EH (cell line): ENCODE measurements around the gene ITGB8.
"Not testable (repeated sequence)": the region's sequence is repeated elsewhere in the genome, so short reads cannot be mapped to it uniquely, and the experiment has no call there.

Experiments
- DNase-seq: peaks from one replicate; pipeline ENCODE4 v3.0.0-alpha.2; 2015; ENCODE audit warnings: low read depth

The ITGB8 gene

GRCh38 chr7:20385126-20385525 is 54.4 kb downstream of the ITGB8 start:
- DNase-seq = no peak

DNA sequence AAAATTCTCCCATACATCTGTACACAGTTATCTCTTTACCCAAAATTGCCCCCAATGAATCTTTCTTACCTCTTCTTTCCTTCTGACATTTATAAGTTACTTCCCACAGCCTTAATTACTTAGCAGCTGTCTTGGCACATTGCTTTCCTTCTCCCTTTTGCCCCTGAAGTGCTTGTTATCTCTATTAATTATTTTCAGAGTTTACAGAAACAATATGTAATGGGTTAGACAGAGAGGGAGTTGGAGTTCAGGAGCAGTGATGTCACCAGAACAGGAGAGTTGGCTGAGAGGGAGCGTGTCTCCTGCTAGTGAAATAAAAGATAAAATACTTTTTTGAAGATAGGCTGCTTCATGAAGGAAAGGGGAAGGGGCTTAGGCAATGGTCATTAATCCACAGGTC is 57.4 kb downstream of the ITGB8 start:
- DNase-seq = no peak

- DNase-seq = not testable (repeated sequence)
Measured at GRCh38 chr7:20389192-20389591, 58.5 kb downstream of the ITGB8 start.

- no peak for DNase-seq
Measured at GRCh38 chr7:20393021-20393610, 62.4 kb downstream of the ITGB8 start.

DNA sequence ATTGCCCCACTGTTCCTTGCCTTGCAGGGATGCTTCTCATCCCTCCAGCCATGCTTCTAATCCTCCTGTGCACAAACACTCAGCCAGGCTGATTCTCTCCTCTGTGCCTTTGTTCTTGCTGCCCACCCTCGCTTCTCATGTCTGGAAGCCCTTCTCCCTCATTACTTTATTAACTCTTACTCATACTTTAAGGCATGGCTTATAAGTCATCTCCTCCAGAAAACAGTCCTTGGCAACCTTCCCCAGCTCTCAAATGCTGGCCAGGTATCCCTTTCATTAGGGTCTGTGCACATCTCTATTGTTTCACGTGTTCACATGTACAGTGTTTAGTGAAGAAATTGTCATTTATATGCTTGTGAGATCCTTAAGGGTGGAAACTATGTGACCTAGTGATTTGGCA is 62.9 kb downstream of the ITGB8 start:
- DNase-seq = no peak

DNA sequence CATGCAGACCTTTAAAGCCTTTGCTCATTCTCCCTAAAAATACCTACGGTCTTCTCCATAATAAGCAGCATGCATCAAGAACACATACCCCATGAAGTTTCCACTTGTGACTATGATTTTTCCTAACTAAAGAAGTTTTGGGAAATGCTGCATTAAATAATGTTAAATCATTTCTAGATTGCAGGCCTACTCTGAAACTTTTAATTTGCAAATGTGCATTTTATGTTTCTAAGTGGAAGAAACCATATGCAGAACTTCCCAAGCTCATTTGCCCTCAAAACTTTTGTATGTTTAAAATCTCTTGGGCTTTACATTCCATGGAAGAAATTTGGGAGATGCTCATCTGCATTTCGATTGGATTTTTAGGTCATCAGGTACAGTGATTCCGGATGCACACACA is 63.6 kb downstream of the ITGB8 start:
- no peak for DNase-seq

DNA sequence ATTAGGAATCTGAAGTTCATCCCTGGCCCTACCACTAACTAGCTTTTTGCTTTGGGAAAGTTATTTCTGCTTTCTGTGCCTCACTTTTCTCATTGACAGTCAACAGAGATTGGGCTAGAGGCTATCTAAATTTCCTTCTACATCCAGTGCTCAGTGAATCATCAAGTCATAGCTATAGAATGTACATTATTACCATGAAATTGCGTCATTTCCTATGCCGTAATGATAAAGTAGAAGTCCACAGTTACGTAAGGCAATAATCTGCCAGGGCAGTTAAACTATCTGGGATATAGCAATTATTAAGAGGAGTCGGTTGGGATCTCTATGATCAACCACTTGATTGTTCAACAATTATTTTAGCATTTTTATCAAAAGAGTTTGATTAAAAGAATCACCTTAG is 64.4 kb downstream of the ITGB8 start:
- no peak for DNase-seq

DNA sequence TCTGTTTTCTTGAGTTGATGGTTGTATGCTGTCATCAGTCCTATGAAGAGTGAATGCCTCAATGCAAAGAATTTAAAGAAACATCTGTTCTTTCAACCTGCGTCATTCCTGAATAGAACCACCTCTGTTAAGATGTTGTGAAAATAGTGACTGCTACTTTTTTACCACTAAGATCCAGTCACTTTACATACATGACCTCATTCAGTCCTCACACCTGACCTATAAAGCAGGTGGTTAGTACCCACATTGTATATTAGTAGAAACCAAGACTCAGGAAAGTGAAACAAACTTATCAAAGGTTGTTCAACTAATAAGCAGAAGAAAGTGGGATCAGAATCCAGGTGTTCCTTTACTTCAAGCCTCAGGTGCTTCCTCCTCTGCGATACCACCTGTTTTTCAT is 64.8 kb downstream of the ITGB8 start:
- no peak for DNase-seq

- no peak for DNase-seq
Measured at GRCh38 chr7:20399521-20399920, 68.8 kb downstream of the ITGB8 start.

DNA sequence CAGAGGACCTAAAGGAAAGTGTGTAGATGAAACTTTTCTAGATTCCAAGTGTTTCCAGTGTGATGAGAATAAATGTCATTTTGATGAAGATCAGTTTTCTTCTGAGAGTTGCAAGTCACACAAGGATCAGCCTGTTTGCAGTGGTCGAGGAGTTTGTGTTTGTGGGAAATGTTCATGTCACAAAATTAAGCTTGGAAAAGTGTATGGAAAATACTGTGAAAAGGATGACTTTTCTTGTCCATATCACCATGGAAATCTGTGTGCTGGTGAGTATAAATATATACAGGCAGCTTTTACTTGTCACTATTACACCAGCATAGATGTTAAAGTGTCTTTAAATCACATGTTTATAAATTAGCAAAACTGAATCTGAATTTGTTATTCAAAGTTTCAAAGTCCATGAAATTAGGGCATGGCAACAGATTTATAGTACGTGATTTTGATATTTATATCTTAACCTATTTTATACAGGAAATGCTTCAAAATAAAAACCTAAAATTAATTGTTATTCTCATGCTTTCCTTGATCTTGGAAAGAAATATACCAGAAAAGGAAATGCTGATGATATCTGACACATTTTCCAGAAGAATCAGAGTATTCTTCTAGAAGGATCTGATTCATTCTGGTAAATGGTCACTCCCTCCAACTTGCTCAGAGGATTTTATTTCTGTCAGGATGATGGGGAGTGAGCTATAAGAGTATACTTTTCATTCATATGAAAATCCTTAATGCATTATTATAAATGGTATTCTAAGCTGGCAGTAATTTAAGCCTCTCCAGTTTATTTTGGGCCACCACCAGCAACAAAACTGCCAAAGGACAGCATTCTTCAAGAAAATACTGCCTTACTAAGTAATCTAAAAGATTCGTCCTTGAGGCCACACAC is 71.4 kb downstream of the ITGB8 start:
- DNase-seq = no peak

- DNase-seq = no peak
Measured at GRCh38 chr7:20402747-20403230, 72.1 kb downstream of the ITGB8 start.

DNA sequence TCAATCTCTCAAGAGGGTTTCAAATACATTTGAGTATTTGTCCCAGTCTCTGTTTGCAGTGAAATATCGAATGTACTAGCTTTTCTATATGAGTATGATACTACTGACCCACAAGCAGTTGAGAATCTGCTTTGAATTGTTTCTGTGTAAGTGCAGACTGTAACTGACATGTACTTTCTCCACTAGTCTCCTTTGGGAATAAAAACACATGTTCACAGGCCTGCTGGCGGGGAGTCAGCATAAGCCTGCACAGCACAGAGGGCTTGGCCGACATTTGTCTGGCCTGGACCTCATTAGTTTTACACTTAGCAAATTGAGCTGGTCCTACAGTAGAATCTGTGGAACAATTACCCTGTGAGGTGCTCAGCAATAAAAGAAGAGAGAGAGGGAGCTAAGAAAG is 72.6 kb downstream of the ITGB8 start:
- no peak for DNase-seq

- DNase-seq = no peak
Measured at GRCh38 chr7:20404320-20404719, 73.6 kb downstream of the ITGB8 start.

GRCh38 chr7:20407585-20408466 is 77.1 kb downstream of the ITGB8 start:
- DNase-seq = no peak

GRCh38 chr7:20408467-20408826 is 77.7 kb downstream of the ITGB8 start:
- no peak for DNase-seq

DNA sequence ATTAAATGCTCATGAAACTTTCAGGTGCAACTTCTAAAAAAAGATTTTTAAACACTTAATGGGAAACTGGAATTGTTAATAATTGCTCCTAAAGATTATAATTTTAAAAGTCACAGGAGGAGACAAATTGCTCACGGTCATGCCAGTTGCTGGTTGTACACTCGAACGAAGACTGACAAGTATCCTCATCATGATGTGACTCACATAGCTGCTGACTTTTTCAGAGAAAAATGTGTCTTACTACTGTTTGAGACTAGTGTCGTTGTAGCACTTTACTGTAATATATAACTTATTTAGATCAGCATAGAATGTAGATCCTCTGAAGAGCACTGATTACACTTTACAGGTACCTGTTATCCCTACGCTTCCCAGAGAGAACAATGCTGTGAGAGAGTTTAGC is 79.3 kb downstream of the ITGB8 start:
- no peak for DNase-seq

- no peak for DNase-seq
Measured at GRCh38 chr7:20411372-20411771, 80.7 kb downstream of the ITGB8 start.

DNA sequence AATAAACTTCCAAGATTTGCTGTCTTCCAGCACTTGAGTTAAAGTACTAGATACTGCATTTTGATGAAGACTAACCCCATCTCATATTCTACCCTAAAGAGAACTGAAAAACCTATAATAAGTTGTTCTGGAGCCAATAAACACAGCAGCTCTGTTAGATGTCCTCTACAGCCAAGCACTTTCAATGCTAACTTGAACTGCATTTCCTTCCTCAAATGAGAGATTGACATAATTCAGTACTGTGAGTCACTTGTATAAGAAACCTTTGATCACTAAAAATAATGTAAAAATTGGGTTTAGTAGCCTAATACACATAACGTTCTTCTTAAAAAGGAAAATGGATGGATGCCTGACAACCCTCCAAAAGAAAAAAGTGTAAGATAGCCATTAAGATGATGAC is 81.3 kb downstream of the ITGB8 start:
- DNase-seq = no peak

DNA sequence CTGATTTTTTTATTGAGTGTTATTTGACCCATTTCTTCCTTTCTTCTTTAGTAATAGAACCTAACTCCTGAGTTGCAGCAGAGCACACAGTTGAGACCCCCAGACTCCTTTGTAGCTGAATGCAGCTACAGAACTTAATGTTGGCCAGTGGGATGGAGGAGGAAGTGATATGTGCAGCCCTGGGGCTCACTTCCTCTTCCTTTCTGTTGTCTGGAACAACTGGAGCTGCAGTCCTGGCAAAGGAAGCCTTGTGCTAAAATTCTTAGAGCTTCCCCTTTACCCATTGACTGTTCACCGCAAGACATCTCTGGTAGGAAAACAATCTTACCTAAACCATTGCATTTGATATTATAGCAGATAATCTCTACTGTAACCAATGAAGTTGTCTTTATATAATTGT is 86.6 kb downstream of the ITGB8 start:
- no peak for DNase-seq

DNA sequence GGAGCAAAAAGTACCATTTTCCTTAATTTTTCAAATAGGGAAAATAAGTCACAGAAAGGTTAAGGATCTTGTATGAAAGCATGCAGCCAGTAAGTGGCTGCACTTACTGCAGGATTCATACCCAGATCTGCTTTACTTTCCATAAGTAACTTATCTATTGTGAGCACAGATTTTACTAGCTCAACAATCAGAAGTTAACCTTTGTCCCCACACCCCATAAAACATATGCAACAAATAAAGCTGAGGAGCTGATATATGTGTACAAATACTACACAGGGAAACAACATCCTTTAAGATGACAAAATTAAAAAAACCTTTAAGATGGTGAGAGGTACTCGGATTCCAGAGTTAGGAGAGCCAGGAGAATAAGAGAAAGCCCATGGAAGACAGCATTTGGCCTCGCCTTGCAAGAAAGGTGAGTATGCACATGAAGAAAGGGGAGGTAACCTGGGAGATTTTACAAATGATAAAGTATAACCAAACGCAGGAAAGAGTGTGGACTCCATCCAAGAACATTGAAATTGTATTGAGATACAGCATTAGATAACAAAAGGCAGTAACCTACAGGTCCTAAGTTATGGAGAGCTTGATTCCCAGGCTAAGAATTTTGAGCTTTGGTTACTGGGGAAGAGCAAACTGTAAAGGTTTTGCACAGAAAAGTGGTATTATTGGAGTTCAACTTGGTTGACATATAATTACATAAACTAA is 87.1 kb downstream of the ITGB8 start:
- no peak for DNase-seq

GRCh38 chr7:20424500-20424899 is 93.8 kb downstream of the ITGB8 start:
- no peak for DNase-seq

DNA sequence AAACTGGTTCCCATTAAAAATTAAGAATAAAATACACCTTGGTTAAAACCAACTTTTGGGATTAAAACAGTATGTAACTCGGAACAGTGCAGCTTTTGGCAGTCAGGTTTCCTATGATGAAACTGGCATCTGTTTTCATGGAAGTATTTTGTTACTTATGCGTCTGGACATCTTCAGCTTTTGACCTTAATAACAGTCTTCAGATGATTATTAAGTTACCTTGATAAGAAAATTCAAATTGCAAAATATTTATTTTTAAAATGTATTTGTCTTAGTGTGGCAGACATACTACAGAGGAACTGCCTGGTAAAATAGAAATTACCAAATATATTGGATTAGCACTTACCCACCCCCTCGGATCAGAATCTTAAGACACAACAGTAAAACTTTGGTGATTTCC is 100.0 kb downstream of the ITGB8 start:
- no peak for DNase-seq
